K562 (cell line): Measurements from ENCODE around the gene ZNF835. TPM values are rescaled to one million over a fixed set of nuclear protein-coding genes. Genes with fewer than 3 reads are reported as not detected.

Experiments used
- ATAC-seq: fragments of 200-7000 bp; cut with Tn5 transposase; 3 replicates; pipeline ENCODE4 v1.9.1; 2020; ENCODE audit warnings: moderate library complexity
- BruUV-seq: library from RNA; stranded (reverse); fragments of 400-500 nt; replicated peaks from 2 replicates; lab custom pipeline; 2021; lab: Mats Ljungman, UMichigan
- CTCF ChIA-PET: fragments of 300-600 bp; formaldehyde crosslinking; extraction: SDS; loops from one replicate; lab custom pipeline; 2021; ENCODE audit warnings: low intra/inter-chr PET ratio; lab: Yijun Ruan, JAX
- POLR2A ChIA-PET: fragments of 300-600, 350-650 bp; sonication (Branson Sonifier 250); formaldehyde crosslinking; extraction: SDS; loops from one replicate; lab custom pipeline; 2021; ENCODE audit warnings: antibody characterized with exemption, inconsistent platforms; lab: Yijun Ruan, JAX
- DNase-seq, 4 experiments: peaks; one replicate each; pipeline versions ENCODE4 v3.0.0 to v3.0.0-alpha.2; 2011 to 2018; ENCODE audit warnings: low spot score in 3 of 4, mixed read lengths in 3 of 4; ENCODE audit errors: extremely low read depth in 1 of 4
- FAIRE-seq: peaks from 2 replicates; lab custom pipeline; 2011; peaks lifted over from hg19 to GRCh38; lab: Jason Lieb, UNC
- H2AFZ ChIP-seq: 2 replicates; pipeline ENCODE4 v1.6.0; 2011; ENCODE audit warnings: low read depth, low read length, control low read depth, inconsistent platforms
- H3K27ac ChIP-seq: fragments of 200-600 bp; 3 replicates; pipeline ENCODE4 v1.8.0; 2011; ENCODE audit warnings: low read depth, mild to moderate bottlenecking, control low read depth, inconsistent platforms, low read length, moderate library complexity, mixed read lengths; ENCODE audit errors: extremely low read depth
- H3K27me3 ChIP-seq, 2 experiments: fragments of 300-600 bp in 1 of 2; 2 replicates in 1 of 2; 3 replicates in 1 of 2; pipeline versions ENCODE4 v1.6.0 to v1.8.0; 2011; ENCODE audit warnings: inconsistent platforms in 2 of 2, low read length in 2 of 2, mild to moderate bottlenecking in 1 of 2, mixed read lengths in 1 of 2, moderate library complexity in 1 of 2; ENCODE audit not compliant: control insufficient read depth in 2 of 2, insufficient read depth in 2 of 2
- H3K36me3 ChIP-seq: fragments of 300-600 bp; 3 replicates; pipeline ENCODE4 v1.8.0; 2011; ENCODE audit warnings: mild to moderate bottlenecking, low read length, inconsistent platforms; ENCODE audit not compliant: control insufficient read depth, insufficient read depth
- H3K4me1 ChIP-seq, 2 experiments: fragments of 200-600 bp in 1 of 2; replicated peaks in 1 of 2; 2 replicates in 1 of 2; 3 replicates in 1 of 2; pipeline versions ENCODE4 v1.5.1 to v1.8.0; 2011; ENCODE audit warnings: inconsistent platforms in 2 of 2, low read length in 2 of 2, mild to moderate bottlenecking in 1 of 2, mixed read lengths in 1 of 2, moderate library complexity in 1 of 2; ENCODE audit not compliant: control insufficient read depth in 2 of 2, insufficient read depth in 2 of 2
- H3K4me2 ChIP-seq: 2 replicates; pipeline ENCODE4 v1.6.1; 2011; ENCODE audit warnings: low read length, control low read depth, inconsistent platforms, mixed read lengths; ENCODE audit not compliant: insufficient read depth
- H3K4me3 ChIP-seq: fragments of 200-600 bp; sonication (generic), shearing (Covaris generic); 2 replicates; pipeline ENCODE4 v1.5.1; 2016; ENCODE audit warnings: control low read depth, inconsistent platforms
- H3K79me2 ChIP-seq: fragments of 200-600 bp; 3 replicates; pipeline ENCODE4 v1.8.0; 2011; ENCODE audit warnings: low read length, inconsistent platforms; ENCODE audit not compliant: control insufficient read depth, insufficient read depth
- H3K9ac ChIP-seq, 2 experiments: 2 replicates each; pipeline versions ENCODE4 v1.6.0 to v1.6.1; 2011; ENCODE audit warnings: low read depth in 2 of 2, low read length in 2 of 2, control low read depth in 1 of 2, inconsistent platforms in 1 of 2, mild to moderate bottlenecking in 1 of 2, mixed read lengths in 1 of 2; ENCODE audit not compliant: insufficient read depth in 1 of 2
- H3K9me1 ChIP-seq: one replicate; pipeline ENCODE4 v1.6.0; 2011; ENCODE audit warnings: inconsistent platforms, mild to moderate bottlenecking, low read length, moderate library complexity; ENCODE audit not compliant: control insufficient read depth, insufficient read depth
- H3K9me3 ChIP-seq: replicated peaks from 2 replicates; pipeline ENCODE4 v1.5.1; 2011; ENCODE audit warnings: low read depth, low read length, inconsistent platforms; ENCODE audit not compliant: control insufficient read depth, insufficient read depth
- H4K20me1 ChIP-seq: replicated peaks from 2 replicates; pipeline ENCODE4 v1.6.1; 2011; ENCODE audit warnings: low read length, inconsistent platforms, mixed read lengths; ENCODE audit not compliant: control insufficient read depth, insufficient read depth
- ATF1 ChIP-seq, 2 experiments: fragments of 450-650 bp in 1 of 2; IDR thresholded peaks; 2 replicates each; pipeline ENCODE4 v1.6.1; 2016; ENCODE audit warnings: missing compliant biosample characterization in 1 of 2, missing genetic modification characterization in 1 of 2
- BCL6 ChIP-seq: fragments of 250-450 bp; sonication (Bioruptor Pico); IDR thresholded peaks from 2 replicates; pipeline ENCODE4 v1.4.0; 2020
- CBFA2T2 ChIP-seq: fragments of 450-650 bp; conservative IDR thresholded peaks from 2 replicates; pipeline ENCODE4 v1.6.1; 2017; ENCODE audit warnings: mild to moderate bottlenecking
- ELF1 ChIP-seq: fragments of 200-800 bp; sonication (Bioruptor generic); IDR thresholded peaks from 2 replicates; pipeline ENCODE4 v1.6.1; 2016; ENCODE audit warnings: missing genetic modification characterization, missing compliant biosample characterization
- IFI16 ChIP-seq: fragments of 250-450 bp; sonication (Bioruptor Pico); IDR thresholded peaks from 2 replicates; pipeline ENCODE4 v2.1.2; 2022; ENCODE audit warnings: mild to moderate bottlenecking, inconsistent platforms
- NRF1 ChIP-seq, 2 experiments: fragments of 450-650 bp; IDR thresholded peaks in 1 of 2; conservative IDR thresholded peaks in 1 of 2; 2 replicates each; pipeline ENCODE4 v1.6.1; 2014; ENCODE audit warnings: mild to moderate bottlenecking in 2 of 2
- RAD21 ChIP-seq, 2 experiments: fragments of 250-450 bp in 1 of 2; fragments of 450-650 bp in 1 of 2; sonication (Bioruptor Pico) in 1 of 2; formaldehyde crosslinking in 1 of 2; IDR thresholded peaks in 1 of 2; conservative IDR thresholded peaks in 1 of 2; 2 replicates each; pipeline versions ENCODE4 v1.4.0 to v1.8.0; 2020 to 2022; ENCODE audit warnings: mild to moderate bottlenecking in 2 of 2, moderate library complexity in 1 of 2
- RFX1 ChIP-seq: fragments of 450-650 bp; IDR thresholded peaks from 2 replicates; pipeline ENCODE4 v1.6.1; 2016; ENCODE audit warnings: mild to moderate bottlenecking, moderate library complexity
- RFX5 ChIP-seq: IDR thresholded peaks from 2 replicates; pipeline ENCODE4 v1.6.1; 2011; ENCODE audit warnings: low read depth, mild to moderate bottlenecking, improper control_type of control experiment, low read length
- STAG1 ChIP-seq: sonication (generic); formaldehyde crosslinking; IDR thresholded peaks from 2 replicates; pipeline ENCODE4 v1.5.0; 2020; ENCODE audit warnings: missing genetic modification reagents, borderline replicate concordance
- WGBS: fragments of 100-300 bp; shearing (Covaris generic); methylation state at CpG from one replicate; pipeline ENCODE4 v1.1.6; 2016; ENCODE audit warnings: low coverage, mixed read lengths; ENCODE audit not compliant: insufficient coverage; ENCODE audit errors: missing lambda C conversion rate; 5-methylcytosine and 5-hydroxymethylcytosine counted together
- in situ Hi-C: fragments of 300-500 bp; cut with MboI; formaldehyde crosslinking; loops from 4 replicates; pipeline ENCODE4 v1.15.0; 2018; ENCODE audit warnings: inconsistent platforms, mixed read lengths
- intact Hi-C: fragments of 100-400 bp; cut with micrococcal nuclease; formaldehyde crosslinking; loops from 2 replicates; pipeline ENCODE4 v1.14.2; 2022
- polyA plus RNA-seq, 8 experiments: library from polyadenylated mRNA; depleted of rRNA in 4 of 8; stranded (reverse) in 5 of 8; unstranded in 3 of 8; fragments of >200 nt; fragmentation: Nextera tagmentation in 2 of 8; fragmentation: Illumina TruSeq in 1 of 8; extraction: Ambion mirVana in 2 of 8; extraction: Trizol in 1 of 8; gene quantifications; 2 replicates each; pipeline versions ENCODE4 v1.2.1 to v1.2.3, GENCODE V29; 2011 to 2014; ENCODE audit warnings: inconsistent platforms in 1 of 8, missing spikeins in 1 of 8
- total RNA-seq, 7 experiments: library from RNA; depleted of rRNA in 6 of 7; stranded (reverse); fragments of >200 nt in 6 of 7; fragmentation: Illumina TruSeq in 2 of 7; extraction: Trizol in 2 of 7; gene quantifications; 2 replicates each; pipeline versions ENCODE4 v1.2.1 to v1.2.3, GENCODE V29; 2011 to 2021; ENCODE audit warnings: low replicate concordance in 1 of 7
- TF ChIP-seq, protein P1 (sequence below): sonication (generic); IDR thresholded peaks from 2 replicates; pipeline ENCODE4 v1.6.1; 2016
- TF ChIP-seq, protein P2 (sequence below), 2 experiments: fragments of 150-350 bp in 1 of 2; IDR thresholded peaks; 2 replicates each; pipeline ENCODE4 v1.6.1; 2012 to 2016; ENCODE audit warnings: low read depth in 2 of 2, low read length in 2 of 2, mild to moderate bottlenecking in 1 of 2, moderate library complexity in 1 of 2
- TF ChIP-seq, protein P3 (sequence below): IDR thresholded peaks from 2 replicates; pipeline ENCODE4 v1.6.1; 2012; ENCODE audit warnings: low read depth, low read length, improper control_type of control experiment, borderline replicate concordance

ZNF835 gene
- total and polyA plus RNA-seq, 9 of the 15 experiments (the other 6 are each of a cell fraction or from before 2014, with no cell fraction given) = not detected

DNA sequence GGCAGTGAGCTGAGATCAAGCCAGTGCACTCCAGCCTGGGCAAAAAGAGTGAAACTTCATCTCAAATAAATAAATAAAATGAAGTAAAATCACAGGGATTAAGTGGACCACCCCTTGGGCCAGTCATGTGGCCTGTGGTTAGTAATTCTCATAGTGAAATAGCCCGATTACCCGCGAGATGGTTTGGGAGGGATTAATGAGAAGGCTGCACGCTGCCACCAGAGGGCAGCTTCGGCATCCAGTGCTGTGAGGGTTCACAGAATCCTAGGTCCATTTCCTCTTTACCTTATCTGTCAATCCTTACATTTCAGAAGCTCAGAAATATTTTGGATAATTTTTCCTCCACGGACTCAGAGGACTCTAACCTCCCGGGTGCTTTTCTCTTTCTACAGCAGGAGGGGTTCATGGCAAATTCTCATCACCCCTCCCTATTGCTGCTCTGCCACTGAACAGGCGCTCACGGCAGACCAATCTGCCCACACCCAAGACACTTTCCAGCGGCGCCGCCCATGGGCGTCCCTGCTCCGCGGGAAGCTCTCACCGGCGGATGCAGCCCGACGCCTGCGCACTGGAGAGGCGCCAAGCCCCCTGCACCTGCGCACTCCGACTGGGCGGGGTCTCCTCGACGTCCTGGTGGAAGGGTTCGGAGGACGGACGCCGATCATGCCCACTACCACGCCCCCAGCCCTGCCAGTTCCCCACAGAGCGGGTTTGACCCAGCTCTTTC, 11.0 kb downstream of the ZNF835 start:
- BruUV-seq = no TSS peak
- Histone ChIP-seq H4K20me1 (no peaks in the 10 kb centered on the region), H2AFZ (no peak overlapping the region), H3K36me3 (no peaks in the 10 kb centered on the region), H3K9me3 (no peaks in the 10 kb centered on the region), H3K9ac (no peak overlapping the region), H3K27ac (no peak overlapping the region), H3K4me3 (no peak overlapping the region), H3K4me1 (no peaks in the 10 kb centered on the region), H3K79me2 (no peaks in the 10 kb centered on the region), H3K9me1 (no peaks in the 10 kb centered on the region), H3K27me3 (no peaks in the 10 kb centered on the region), H3K4me2 (no peak overlapping the region)
- intact Hi-C loops (no loop called here), in situ Hi-C loops (no loop called here)
- CTCF ChIA-PET = no interaction called here
- FAIRE-seq (no peak), DNase-seq (peak in 1 of 4 experiments; percentile 14), ATAC-seq (no peak)
- WGBS = 7% methylated on average over 23 of the region's 32 CpGs
- POLR2A ChIA-PET = no interaction called here
- TF ChIP-seq BCL6 (CRISPR knock-in tag) (no peak), RFX5 (no peak), STAG1 (CRISPR knock-in tag) (no peak), NRF1 (conservative IDR thresholded peaks at IDR 0.05 in 1 of 2, IDR thresholded peaks at IDR 0.05 in 1 of 2) (peak; percentile 51 to 59; a peak in 2 of 4 replicates), ATF1 (CRISPR knock-in tag; IDR thresholded peaks at IDR 0.05) (no peak), ATF1 (tag; IDR thresholded peaks at IDR 0.05) (no peak), RFX1 (no peak), IFI16 (CRISPR knock-in tag) (no peak), ELF1 (tag) (no peak), CBFA2T2 (no peak), RAD21 (CRISPR knock-in tag; conservative IDR thresholded peaks at IDR 0.05 in 1 of 2, IDR thresholded peaks at IDR 0.05 in 1 of 2) (peak in 1 of 2 experiments; percentile 8; a peak in 1 of 4 replicates)
- TF ChIP-seq, protein P1, sequence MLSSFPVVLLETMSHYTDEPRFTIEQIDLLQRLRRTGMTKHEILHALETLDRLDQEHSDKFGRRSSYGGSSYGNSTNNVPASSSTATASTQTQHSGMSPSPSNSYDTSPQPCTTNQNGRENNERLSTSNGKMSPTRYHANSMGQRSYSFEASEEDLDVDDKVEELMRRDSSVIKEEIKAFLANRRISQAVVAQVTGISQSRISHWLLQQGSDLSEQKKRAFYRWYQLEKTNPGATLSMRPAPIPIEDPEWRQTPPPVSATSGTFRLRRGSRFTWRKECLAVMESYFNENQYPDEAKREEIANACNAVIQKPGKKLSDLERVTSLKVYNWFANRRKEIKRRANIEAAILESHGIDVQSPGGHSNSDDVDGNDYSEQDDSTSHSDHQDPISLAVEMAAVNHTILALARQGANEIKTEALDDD = no peak
- TF ChIP-seq, protein P2, sequence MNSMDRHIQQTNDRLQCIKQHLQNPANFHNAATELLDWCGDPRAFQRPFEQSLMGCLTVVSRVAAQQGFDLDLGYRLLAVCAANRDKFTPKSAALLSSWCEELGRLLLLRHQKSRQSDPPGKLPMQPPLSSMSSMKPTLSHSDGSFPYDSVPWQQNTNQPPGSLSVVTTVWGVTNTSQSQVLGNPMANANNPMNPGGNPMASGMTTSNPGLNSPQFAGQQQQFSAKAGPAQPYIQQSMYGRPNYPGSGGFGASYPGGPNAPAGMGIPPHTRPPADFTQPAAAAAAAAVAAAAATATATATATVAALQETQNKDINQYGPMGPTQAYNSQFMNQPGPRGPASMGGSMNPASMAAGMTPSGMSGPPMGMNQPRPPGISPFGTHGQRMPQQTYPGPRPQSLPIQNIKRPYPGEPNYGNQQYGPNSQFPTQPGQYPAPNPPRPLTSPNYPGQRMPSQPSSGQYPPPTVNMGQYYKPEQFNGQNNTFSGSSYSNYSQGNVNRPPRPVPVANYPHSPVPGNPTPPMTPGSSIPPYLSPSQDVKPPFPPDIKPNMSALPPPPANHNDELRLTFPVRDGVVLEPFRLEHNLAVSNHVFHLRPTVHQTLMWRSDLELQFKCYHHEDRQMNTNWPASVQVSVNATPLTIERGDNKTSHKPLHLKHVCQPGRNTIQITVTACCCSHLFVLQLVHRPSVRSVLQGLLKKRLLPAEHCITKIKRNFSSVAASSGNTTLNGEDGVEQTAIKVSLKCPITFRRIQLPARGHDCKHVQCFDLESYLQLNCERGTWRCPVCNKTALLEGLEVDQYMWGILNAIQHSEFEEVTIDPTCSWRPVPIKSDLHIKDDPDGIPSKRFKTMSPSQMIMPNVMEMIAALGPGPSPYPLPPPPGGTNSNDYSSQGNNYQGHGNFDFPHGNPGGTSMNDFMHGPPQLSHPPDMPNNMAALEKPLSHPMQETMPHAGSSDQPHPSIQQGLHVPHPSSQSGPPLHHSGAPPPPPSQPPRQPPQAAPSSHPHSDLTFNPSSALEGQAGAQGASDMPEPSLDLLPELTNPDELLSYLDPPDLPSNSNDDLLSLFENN (IDR thresholded peaks at IDR 0.05; ENCODE audit: low read depth in 2 of 2, low read length in 2 of 2) = no peak
- TF ChIP-seq, protein P3, sequence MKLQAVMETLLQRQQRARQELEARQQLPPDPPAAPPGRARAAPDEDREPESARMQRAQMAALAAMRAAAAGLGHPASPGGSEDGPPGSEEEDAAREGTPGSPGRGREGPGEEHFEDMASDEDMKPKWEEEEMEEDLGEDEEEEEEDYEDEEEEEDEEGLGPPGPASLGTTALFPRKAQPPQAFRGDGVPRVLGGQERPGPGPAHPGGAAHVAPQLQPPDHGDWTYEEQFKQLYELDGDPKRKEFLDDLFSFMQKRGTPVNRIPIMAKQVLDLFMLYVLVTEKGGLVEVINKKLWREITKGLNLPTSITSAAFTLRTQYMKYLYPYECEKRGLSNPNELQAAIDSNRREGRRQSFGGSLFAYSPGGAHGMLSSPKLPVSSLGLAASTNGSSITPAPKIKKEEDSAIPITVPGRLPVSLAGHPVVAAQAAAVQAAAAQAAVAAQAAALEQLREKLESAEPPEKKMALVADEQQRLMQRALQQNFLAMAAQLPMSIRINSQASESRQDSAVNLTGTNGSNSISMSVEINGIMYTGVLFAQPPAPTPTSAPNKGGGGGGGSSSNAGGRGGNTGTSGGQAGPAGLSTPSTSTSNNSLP = no peak
